Inferior parietal cortex (tissue), 1 donor: ENCODE measurements around the gene POLR2L.

Experiments
- DNase-seq: peaks from one replicate; pipeline ENCODE4 v3.0.0-alpha.2; 2016; ENCODE audit errors: extremely low spot score

Gene POLR2L

DNA sequence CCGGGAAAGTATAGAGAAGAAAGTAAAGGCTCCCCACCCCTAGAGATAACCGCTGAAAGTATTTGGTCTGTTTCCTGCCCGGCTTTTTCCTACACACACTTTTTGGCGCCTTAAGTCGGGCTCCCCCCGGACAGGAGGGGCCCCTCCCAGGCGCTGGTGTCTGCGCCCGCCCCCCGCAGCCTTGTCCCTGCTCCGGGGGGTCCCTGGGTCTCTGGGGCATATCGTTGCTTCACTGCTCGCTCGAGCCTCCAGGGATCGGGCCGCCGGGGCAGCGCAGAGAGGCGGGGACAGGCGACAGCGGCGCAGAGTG is 15.5 kb downstream of the POLR2L start:
- no peak for DNase-seq

DNA sequence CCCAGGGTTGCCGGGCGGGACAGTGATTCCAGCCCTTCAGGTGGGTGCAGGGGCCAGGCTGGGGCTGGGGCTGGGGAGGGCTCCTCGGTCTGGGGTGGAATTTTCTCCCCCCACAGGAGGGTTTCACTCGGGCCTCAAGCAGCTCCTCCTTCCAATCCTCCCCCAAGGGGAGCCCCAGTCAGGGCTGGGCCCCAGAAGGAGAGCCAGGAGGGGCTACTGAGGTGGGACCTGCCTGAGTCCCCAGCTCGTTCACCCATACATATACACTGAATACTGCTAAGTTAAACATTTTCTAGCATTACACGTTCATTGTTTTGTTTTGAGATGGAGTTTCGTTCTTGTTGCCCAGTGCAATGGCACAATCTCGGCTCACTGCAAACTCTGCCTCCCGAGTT is 16.1 kb downstream of the POLR2L start:
- no peak for DNase-seq

DNA sequence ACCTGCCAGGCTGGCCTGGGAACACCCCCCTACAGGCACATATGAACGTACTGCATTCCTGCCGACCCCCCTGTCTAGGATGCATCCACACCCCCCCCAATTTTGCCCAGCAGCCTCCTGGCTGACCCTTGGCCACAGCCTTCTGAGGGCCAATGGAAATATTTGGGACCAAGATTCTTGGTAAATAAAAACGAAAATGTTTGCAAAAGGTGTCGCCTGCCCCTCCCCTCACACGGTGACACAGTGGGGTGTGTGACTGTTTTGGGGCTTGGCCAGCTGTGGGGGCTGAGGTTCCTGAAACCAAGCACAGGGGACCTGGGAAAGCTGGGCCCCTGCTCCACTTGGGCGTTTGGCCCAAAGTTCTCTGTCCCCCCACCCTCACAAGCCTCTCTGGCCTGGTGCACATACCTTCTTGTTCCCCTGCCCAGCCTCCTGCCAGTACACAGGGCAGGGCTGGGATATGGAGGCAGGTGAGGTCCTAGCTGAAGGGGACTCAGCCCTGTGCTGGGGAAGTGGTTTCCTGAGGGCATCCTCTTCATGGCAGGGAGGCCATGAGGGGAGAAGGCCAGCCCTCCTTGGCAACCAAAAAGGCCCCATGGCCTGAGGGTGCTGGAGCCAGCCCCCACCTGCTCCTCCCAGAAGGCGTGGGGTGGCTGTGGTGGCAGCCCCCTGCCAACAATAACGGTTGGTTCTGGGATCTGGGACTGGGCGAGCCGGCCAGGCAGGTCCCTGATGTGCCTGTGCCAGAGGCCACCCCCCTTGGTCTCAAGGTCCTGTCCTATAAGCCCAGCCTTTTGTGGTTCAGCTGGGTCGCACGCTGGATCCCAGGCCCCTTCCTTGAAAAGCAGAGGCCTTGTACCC is 16.7 kb downstream of the POLR2L start:
- no peak for DNase-seq

DNA sequence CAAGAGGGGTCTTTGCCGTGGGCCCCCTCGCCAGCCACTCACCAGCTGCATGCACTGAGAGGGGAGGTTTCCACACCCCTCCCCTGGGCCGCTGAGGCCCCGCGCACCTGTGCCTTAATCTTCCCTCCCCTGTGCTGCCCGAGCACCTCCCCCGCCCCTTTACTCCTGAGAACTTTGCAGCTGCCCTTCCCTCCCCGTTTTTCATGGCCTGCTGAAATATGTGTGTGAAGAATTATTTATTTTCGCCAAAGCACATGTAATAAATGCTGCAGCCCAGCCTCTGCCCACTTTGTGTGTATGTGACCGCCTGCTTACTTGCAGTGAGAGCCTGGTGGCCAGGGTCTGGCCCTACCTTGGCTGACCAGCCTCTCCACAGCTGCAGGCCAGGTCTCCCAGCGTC is 17.4 kb downstream of the POLR2L start:
- no peak for DNase-seq

DNA sequence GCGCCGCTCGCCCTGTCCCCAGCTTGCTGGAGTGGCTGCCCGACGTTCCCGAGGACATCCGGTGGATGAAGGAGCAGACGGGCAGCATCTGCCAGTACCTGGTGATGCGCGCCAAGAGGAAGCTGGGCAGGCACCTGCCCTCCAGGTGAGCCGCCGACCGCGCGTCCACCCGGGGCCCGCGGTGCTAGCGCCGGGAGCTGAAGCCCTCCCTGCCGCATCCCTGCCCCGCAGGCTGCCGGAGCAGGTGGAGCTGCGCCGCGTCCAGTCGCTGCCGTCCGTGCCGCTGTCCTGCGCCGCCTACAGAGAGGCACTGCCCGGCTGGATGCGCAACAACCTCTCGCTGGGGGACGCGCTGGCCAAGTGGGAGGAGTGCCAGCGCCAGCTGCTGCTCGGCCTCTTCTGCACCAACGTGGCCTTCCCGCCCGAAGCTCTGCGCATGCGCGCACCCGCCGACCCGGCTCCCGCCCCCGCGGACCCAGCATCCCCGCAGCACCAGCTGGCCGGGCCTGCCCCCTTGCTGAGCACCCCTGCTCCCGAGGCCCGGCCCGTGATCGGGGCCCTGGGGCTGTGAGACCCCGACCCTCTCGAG is 17.9 kb downstream of the POLR2L start:
- no peak for DNase-seq

DNA sequence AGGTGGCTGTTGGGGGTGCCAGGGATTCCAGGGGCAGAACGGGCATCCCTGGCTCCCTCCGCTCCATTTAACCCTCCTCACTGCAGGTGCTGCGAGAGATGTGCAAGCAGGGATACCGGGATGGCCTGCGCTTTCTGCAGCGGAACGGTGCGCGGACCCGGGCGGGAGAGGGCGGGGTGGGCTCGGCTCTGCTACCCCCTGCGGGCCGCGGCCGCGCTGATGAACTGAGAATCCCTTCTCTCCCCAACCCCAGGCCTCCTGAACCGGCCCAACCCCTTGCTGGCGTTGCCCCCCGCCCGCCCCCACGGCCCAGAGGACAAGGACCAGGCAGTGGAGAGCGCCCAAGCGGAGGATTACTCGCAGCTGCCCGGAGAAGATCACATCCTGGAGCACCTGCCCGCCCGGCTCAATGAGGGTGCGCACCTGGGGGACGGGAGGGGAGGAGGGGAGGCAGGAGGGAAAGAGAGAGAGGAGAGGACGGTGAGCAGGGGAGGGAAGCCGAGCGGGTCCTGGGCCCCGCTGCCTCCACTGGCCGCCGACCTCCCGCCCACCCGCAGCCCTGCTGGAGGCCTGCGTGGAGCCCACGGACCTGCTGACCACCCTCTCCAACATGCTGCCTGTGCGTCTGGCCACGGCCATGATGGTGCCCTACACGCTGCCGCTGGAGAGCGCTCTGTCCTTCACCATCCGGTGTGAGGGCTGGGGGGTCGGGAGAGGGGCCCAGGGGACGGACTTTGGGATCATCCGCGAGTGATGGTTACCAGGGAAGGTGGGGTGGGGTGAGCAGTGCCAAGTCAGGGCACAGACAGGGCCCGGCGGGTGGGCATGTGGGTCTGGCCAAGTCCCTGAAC is 18.7 kb downstream of the POLR2L start:
- DNase-seq: no peak

DNA sequence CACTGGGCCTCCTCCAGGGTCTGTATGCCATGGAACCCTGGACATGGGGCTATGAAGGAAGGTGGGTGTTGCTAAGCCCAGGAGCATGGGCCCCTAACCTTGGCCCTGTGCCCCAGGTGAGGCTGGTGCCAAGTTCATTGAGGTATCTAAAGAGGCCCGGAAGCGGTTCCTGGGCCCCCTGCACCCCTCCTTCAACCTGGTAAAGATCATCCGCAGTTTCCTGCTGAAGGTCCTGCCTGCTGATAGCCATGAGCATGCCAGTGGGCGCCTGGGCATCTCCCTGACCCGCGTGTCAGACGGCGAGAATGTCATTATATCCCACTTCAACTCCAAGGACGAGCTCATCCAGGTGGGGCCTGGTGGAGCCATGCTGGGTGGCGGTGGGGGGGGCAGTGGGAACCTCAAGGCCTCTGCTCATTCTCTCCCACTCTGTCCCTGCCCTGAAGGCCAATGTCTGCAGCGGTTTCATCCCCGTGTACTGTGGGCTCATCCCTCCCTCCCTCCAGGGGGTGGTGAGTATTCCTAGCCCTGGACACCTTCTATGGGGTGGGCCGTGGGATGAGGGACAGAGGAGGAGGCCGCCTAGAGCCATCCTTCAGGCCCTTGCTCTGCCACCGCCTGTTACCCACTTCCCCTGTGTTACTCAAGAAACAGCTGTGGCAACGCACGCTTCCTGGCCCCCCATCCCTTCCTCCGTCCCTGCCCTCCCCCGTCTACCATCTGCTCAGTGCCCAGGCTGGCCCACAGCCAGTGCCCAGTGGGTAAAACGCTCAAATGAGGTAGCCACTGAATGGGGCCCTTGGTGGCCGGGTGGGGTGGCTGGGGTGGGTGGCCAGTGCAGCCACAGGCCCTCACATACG is 20.6 kb downstream of the POLR2L start:
- no peak for DNase-seq

DNA sequence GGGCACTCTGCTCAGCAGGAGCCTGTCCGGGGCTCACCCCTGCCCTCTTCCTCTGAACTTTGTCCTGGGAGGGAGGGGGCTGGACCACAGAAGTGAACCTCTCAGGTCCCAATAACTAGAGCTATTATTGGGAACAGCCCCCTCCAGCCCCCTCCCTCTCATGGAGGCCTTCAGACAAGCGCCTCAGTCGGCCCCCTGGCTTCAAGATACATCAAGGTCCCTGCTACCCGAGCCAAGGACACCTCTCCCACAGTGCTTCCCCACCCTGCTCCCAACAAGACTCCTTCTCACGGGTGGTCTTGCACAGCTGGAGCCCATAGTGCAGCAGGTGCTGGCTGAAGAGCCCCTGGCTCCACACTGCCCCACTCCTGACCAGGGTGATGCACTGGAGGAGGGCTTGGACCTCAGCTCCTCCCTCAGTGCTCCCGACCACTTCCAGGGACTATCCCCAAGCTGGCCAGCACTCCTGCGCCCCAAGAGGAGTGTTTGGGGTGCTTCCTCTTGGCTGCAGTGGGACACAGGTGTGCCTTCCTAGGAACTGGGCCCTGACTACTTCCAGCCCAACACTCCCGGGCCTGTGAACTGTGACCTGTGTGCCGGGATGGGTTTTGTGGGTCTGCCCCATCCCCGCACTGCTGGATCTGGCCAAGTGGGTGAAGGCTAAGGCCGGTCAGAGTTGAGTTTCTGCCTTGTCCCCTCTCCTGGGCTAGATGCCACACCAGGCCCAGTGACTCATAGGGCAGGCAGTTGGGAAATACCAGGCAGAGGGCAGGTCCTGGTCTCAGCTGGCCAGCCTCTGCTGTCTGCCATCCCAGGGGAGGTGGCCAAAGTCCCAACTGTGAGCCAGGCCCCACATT is 21.4 kb downstream of the POLR2L start:
- DNase-seq: no peak

DNA sequence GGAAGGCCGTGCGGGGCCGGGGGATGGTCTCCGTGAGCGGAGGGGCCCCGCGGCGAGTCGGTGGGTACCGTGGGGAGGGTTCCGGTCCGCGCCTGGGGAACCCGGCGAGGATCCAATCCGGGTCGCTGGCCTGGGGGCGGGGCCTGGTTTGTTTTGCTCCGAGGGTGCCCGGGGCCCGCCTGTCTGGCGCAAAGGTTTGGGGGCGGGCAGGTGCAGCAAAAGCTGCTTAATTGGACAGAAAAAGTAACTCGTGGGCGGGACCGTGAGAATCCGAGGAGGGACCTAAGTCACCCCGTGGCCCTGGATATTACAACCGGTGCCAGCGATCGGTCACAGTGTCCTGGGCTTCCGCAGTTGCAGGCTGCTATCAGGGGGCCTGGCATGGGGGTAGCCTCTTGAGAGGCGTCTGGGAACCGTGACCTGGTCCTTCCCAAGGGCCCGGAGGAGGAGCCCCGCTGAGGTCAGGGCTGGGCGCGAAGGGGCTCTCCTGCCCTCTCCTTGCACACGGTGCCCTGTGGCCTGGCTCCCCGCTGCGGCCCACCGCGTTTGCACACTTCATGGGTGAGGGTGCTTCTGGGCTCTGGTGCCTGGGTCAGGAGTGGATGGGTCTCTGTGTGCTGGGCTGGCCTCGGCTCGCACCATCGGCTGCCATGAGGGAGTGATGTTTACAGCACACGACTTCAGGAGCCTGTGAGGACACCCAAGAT is 22.2 kb downstream of the POLR2L start:
- DNase-seq: peak; percentile 57

DNA sequence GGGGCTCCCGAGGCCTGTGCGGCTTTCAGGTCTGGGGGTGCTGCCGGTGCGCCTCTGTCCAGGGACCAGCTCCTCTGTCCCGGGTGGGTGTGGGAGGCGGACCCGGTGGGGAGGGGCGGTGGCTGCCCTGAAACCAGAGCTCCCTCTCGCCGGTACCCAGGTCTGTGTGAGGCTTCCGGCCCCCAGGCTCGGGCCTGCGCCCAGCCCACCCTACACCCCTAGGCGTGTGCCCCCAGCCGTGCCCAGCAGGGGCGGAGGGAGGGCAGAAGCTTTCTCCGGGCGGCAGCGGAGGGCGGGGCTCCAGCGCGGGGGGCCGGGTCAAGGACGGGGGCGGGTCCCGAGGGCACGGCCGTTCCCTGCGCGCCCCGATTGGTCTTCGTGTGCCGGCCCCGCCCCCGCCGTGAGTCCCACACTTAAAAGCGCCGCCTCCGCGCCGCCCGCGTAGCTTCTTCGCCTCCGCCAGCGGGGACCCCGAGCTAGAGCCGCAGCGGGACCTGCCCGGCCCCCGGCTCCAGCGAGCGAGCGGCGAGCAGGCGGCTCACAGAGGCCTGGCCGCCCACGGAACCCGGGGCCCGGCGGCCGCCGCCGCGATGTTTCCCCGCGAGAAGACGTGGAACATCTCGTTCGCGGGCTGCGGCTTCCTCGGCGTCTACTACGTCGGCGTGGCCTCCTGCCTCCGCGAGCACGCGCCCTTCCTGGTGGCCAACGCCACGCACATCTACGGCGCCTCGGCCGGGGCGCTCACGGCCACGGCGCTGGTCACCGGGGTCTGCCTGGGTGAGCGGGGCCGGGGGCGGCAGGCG is 23.0 kb downstream of the POLR2L start:
- peak; percentile 81 for DNase-seq

DNA sequence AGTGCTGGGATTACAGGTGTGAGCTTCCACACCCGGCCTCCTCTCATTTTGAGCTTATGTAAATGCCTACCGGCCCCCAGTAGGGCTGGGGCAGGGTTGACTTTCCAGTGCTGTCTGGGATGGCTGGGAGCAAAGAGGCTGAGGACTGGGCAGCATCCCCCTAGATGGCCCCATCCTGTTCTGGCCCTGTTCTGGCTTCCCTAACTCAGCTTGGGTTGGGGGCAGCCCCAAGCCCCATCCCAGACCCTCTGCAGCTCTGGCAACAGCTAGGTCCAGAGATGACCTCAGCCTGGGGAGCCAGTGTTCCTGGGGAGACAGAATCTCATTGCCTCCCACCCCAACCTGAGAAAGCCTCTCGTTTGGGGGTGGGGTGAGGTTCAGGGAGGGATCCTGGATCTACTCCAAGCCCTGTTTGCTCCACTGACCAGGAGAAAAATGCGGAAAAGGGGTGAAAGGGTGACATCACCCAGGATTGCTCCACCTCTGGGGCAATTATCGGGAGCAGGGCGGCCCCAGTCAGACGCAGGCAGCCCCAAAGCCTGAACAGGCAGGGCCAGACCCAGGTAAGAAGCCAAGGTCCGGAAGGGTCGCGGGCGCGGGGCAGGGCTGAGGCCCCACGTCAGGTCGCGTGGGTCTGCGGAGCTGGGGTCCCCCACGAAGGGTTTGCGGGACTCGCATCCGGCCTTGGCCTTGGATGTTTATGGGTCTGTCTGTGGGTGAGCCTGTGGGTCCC is 23.8 kb downstream of the POLR2L start, which contains the start of gene PNPLA2:
Gene PNPLA2 (plus strand): TSS at position 519 of the 733 bp plus-strand sequence. CDS start 805 bp downstream, outside the sequence.
- DNase-seq: no peak

DNA sequence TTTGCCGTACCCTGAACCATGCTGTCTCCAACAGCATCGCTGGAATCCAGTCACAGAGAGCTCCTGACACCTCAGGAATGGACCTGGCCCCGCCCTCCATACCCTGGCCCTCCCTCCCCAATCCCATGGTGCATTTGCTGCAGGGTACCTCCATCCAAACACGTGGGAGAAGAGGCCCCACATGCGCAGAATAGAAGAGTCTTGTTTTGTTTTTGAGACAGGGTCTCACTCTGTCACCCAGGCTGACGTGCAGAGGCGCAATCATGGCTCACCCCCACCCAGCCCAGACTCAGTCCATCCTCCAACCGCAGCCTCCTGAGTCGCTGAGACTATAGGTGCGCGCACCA is 25.9 kb downstream of the POLR2L start:
- DNase-seq: no peak

DNA sequence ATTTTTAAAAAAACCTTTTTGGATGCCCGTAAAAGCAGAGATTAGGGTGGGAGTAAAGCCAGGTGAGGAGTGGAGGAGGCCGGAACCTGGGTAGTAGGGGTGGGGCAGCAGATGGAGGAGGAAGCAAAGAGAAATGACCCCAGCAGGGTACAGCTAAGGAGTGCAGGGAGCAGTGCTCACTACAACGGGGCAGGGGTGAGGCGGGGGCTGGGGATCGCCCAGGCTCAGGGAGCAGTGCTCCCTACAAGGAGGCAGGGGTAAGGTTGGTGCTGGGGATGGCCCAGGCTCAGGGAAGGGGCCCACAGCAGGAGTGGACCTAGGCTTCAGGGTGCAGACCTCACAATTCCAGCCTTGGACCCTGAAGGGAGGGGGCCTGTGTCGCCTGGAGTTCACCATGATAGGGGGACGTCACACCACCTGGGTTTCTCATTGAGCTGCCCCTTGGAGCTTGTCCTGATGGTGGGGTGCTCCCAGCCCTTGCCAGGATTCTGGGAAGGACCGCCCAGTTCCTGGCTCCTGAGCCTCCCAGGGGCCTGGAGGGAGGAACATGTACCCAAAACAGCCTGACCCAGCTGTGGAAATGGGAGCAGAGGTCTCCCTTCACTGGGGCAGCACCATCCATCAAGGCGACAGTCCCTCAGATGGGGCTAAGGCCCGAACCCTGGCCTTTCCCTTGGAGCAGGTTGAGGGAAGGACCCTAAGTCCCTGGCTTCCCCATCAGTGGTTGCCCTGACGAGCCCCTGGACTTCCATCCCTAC is 26.5 kb downstream of the POLR2L start:
- DNase-seq: no peak

DNA sequence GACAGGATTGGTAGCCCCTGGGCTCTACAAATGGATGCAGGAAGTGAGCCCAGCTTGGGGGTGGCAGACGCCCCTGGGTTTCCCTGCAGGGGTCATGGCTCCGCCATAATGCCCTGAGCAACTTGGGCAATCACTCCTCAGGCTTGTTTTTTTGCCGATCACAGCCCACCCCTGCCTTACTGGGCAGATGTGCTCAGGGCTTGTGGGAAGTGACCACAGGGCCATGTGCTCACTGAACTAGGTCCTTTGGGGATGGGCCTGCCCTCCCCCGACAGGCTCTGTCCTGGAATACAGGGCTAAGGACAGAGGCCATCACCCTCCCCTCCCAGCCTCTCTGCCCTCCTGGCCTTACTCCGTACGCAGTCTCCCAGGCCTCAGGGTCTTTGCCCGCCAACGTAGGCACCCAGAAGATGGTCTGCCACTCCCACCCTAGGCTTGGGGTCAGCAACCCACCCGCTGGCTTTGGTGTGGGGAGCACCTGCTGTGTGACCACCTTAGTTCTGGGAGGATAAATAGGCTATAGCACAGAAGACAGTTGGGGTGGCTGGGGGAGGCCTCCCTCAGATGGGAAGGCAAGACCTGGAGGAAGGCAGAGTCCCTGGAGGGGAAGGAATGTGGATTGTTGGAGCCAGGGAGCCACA is 28.8 kb downstream of the POLR2L start:
- DNase-seq: no peak

DNA sequence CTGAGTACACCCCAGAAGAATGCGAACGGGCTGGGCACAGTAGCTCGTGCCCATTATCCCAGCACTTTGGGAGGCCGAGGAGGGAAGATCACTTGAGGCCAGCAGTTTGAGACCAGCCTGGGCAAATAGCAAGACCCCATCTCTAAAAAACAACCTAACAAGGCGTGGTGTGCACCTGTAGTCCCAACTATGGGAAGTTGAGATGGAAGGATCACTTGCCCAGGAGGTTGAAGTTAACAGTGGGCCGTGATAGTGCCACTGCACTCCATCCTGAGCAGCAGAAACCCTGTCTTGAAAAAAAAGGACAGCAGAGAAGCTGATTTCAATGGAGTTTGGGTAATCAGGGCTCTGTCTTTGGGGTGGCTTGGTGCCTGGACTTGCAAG is 29.3 kb downstream of the POLR2L start:
- no peak for DNase-seq

DNA sequence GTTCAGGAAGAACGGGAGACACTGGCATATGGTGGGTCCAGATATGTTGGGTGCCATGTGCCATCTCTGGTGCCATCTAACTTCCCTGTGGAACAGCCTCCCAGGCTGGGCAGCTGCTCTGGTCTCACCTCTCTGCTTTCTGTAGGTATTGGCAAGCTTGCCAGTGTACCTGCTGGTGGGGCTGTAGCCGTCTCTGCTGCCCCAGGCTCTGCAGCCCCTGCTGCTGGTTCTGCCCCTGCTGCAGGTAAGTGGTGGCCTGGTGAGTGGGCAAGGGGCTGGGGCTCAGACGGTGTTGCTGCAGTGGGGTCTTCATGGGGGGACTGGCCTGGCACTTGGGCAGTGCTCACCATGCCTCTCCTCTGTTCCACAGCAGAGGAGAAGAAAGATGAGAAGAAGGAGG is 29.9 kb downstream of the POLR2L start:
- DNase-seq: no peak

DNA sequence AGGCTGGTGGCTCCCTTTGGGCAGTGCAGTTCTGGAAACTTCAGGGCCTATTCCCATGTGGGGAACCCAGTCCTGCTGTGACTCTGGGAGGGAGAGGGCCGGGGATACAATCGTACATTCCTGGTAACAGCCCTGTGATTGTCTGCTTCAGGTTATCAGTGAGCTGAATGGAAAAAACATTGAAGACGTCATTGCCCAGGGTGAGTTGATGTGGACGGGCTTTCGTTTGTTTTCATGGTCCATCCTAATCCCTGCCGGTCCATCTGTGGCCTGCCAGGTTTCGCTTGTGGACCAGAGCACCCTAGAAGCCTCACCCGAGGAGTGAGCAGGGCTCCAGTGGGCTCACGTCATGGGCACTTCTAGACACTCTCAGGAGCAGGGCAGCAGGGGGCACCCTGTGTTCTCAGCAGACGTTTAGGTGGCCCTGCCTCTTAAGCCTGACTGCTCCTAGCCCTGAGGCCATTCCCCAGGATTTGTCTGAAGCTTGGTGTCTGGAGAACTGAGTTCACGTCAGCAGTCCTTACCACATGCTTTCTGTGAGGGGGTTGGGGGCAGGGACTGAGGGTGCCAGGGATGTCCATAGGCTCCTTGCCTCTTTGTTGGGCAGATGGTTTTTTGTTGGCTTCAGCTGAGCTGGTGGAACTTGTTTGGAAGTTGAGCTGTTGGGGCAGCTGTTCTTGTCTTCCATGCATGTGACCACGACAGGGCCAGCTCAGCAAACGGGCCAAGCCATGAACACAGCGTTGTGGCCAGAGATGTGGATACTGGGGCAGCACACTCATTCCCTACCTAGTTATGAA is 30.7 kb downstream of the POLR2L start:
- no peak for DNase-seq
